Measurements from ENCODE around the gene APP.
"Not testable (repeated sequence)": the region's sequence is repeated elsewhere in the genome, so short reads cannot be mapped to it uniquely, and the experiment has no call there.

APP gene

DNA sequence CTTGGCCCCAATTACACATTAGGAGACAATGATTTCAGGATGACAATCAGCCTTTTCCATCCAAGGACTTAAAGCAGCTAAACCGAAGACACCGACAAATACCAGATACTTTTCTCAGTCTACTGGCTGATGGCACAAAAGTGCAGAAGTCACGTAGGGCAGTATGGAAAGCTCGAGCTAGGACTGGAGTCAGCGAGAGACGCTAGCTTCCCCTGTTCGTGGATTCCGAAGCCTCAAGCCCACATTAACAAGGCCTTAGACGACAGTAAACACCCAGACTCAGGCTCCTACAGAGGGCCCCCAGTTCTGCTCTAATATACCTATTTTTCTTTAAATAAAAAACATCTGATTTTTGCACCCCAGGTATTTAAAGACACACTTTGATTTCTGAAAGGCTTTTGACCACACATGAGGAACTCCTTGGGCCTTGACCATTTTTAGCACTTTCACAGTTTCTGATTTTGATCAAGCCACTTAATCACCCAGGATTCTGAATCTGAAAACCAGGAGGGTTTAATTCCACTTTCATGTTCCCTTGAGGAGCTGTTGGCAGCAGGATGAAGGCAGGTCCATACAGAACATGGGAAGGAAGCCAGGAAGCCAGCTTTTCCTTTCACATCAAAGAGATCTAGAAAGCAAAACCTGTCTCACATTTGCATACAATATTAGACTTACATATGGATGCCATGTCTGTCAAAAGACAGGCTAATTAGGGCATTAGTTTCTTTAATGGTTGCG lies 231.7 kb downstream of the APP start:
- DNase-seq (ENCODE audit: insufficient read length, low spot score) (no peak), FAIRE-seq (no peak)
- TF ChIP-seq POLR2A (IDR thresholded peaks at IDR 0.05; ENCODE audit: low read depth, low read length) (no peak), POLR2AphosphoS5 (IDR thresholded peaks at IDR 0.05; ENCODE audit: low read depth, low read length) (no peak), TAF1 (IDR thresholded peaks at IDR 0.05; ENCODE audit: low read depth, low read length) (no peak), PAX5 (IDR thresholded peaks at IDR 0.05; ENCODE audit: insufficient read depth, low read length, severe bottlenecking) (no peak), POU2F2 (IDR thresholded peaks at IDR 0.05; ENCODE audit: low read depth, low read length) (no peak), SPI1 (IDR thresholded peaks at IDR 0.05; ENCODE audit: low read depth, low read length) (no peak)

DNA sequence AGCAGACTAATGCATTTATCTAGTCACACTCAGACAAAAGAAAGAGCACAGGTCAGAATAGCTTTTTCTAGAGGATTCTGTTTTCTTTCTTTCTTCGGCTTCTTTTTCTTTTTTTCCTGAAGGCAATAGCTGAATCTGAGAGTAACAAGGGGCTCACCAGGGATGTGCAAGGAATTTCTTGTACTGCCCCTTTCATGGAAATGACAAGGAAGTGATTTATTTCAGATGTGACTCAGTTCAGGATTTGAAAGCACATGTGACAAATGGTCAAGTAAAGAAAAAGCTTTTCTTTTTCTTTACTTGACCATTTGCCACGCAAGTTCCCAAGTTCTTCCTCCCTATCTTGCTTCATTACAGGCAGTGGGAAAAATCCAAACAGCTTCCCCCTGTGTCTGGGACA lies 233.8 kb downstream of the APP start:
- no peak for DNase-seq (ENCODE audit: insufficient read length, low spot score)
- TF ChIP-seq POU2F2 (IDR thresholded peaks at IDR 0.05; ENCODE audit: low read depth, low read length) (no peak), POLR2AphosphoS5 (IDR thresholded peaks at IDR 0.05; ENCODE audit: low read depth, low read length) (no peak), SPI1 (IDR thresholded peaks at IDR 0.05; ENCODE audit: low read depth, low read length) (no peak), POLR2A (IDR thresholded peaks at IDR 0.05; ENCODE audit: low read depth, low read length) (no peak), TAF1 (IDR thresholded peaks at IDR 0.05; ENCODE audit: low read depth, low read length) (no peak), PAX5 (IDR thresholded peaks at IDR 0.05; ENCODE audit: insufficient read depth, low read length, severe bottlenecking) (no peak)

DNA sequence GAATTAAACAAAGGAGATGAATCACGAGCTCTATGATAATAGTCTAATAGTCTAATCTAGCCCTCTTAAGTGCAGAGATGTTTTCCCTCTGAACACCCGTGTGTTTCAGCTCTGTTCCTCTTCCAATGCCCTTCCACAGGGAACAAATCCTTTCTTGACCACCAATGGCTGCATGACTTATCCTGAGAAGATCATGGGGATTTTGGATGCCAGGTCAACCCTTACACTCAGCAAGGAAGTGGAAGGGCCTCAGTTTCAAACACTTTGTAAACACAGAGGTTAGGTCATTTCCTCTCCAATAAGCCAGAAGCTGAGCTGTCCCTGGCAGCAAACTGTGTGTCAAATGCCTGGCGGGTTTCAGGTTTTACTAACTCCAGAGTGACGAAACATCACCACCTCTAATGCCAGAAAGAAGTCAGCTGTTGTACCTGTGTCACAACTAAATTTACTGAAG lies 235.8 kb downstream of the APP start:
- FAIRE-seq: no peak
- no peak for TF ChIP-seq TAF1 (IDR thresholded peaks at IDR 0.05; ENCODE audit: low read depth, low read length)
- no peak for DNase-seq (ENCODE audit: insufficient read length, low spot score)

More for the DNA sequence above, 233.8 kb downstream of the APP start:
- no peak for FAIRE-seq

DNA sequence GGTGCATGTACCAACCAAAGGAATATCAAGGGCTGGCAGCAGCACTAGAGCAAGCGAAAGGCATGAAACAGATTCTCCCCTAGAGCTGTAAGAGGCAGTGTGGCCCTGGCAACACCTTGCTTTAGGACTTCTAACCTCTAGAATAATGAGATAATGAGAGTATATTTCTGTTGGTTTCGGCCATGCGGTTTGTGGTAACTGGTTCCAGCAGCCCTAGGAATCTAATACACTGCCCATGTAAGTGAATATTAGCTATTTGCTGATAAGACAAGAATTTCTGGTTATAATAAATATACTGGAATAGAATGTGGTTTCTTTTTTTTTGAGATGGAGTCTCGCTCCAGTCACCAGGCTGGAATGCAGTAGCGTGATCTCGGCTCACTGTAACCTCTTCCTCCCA lies 236.4 kb downstream of the APP start:
- no peak for FAIRE-seq
- no peak for DNase-seq (ENCODE audit: insufficient read length, low spot score)
- TF ChIP-seq SPI1 (IDR thresholded peaks at IDR 0.05; ENCODE audit: low read depth, low read length) (no peak), POU2F2 (IDR thresholded peaks at IDR 0.05; ENCODE audit: low read depth, low read length) (no peak), POLR2A (IDR thresholded peaks at IDR 0.05; ENCODE audit: low read depth, low read length) (no peak), PAX5 (IDR thresholded peaks at IDR 0.05; ENCODE audit: insufficient read depth, low read length, severe bottlenecking) (no peak), TAF1 (IDR thresholded peaks at IDR 0.05; ENCODE audit: low read depth, low read length) (no peak), POLR2AphosphoS5 (IDR thresholded peaks at IDR 0.05; ENCODE audit: low read depth, low read length) (no peak)

DNA sequence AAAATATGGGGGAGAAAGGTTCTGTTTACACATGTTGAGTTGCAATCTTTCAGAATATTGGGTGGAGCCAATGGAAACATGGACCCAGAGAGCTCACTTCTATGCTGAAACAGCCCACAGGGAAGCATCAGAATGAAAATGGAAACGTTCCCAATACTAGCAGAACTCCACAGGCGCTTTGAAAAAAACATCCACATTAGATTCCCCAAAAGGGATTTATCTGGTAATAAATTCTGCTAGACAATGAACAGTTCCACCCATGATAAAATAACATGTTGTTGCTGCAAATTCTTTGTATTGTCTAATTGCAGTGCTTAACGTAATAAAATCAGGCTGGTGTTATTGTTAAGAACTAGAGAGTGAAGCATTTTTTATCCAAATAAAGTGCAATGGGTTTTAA lies 238.8 kb downstream of the APP start:
- TF ChIP-seq TAF1 (IDR thresholded peaks at IDR 0.05; ENCODE audit: low read depth, low read length): no peak
- TF ChIP-seq POLR2AphosphoS5 (IDR thresholded peaks at IDR 0.05; ENCODE audit: low read depth, low read length): no peak
- no peak for TF ChIP-seq PAX5 (IDR thresholded peaks at IDR 0.05; ENCODE audit: insufficient read depth, low read length, severe bottlenecking)
- no peak for TF ChIP-seq POU2F2 (IDR thresholded peaks at IDR 0.05; ENCODE audit: low read depth, low read length)
- no peak for TF ChIP-seq POLR2A (IDR thresholded peaks at IDR 0.05; ENCODE audit: low read depth, low read length)
- TF ChIP-seq SPI1 (IDR thresholded peaks at IDR 0.05; ENCODE audit: low read depth, low read length): no peak
- no peak for DNase-seq (ENCODE audit: insufficient read length, low spot score)
- no peak for FAIRE-seq

DNA sequence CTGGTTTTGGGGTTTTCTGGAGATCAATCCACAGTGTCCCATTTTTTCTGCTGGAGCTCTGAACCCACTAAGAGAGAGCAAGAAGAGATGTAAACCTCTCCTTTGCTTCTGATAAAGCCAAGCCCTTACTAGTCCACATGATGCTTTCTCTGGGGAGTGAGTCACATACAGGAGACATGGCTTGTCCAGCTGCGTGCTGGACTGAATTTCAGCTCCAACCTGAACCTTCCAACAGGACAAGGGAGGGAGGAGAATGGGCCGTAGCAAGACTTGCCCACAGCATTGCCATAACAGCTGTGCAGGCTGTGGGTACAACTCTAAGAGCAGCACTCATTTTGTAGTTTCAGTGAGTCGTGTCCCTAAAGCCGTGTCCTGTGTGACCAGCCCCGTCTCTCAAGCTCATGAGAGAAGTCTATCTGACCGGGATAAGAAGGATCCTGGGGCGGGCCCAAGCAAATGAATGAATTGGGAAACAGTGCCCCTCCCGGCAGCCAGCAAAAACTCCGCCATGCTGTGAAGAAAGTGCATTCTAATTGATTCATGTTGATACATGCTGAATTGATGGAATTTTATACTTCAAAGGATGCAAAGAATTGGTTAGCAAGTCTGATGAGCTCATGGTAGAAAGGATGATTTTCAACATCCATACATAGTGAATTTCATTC lies 240.6 kb downstream of the APP start:
- no peak for FAIRE-seq
- DNase-seq (ENCODE audit: insufficient read length, low spot score): no peak
- TF ChIP-seq PAX5 (IDR thresholded peaks at IDR 0.05; ENCODE audit: insufficient read depth, low read length, severe bottlenecking) (no peak), POU2F2 (IDR thresholded peaks at IDR 0.05; ENCODE audit: low read depth, low read length) (no peak), TAF1 (IDR thresholded peaks at IDR 0.05; ENCODE audit: low read depth, low read length) (no peak), POLR2AphosphoS5 (IDR thresholded peaks at IDR 0.05; ENCODE audit: low read depth, low read length) (no peak), POLR2A (IDR thresholded peaks at IDR 0.05; ENCODE audit: low read depth, low read length) (no peak), SPI1 (IDR thresholded peaks at IDR 0.05; ENCODE audit: low read depth, low read length) (no peak)

DNA sequence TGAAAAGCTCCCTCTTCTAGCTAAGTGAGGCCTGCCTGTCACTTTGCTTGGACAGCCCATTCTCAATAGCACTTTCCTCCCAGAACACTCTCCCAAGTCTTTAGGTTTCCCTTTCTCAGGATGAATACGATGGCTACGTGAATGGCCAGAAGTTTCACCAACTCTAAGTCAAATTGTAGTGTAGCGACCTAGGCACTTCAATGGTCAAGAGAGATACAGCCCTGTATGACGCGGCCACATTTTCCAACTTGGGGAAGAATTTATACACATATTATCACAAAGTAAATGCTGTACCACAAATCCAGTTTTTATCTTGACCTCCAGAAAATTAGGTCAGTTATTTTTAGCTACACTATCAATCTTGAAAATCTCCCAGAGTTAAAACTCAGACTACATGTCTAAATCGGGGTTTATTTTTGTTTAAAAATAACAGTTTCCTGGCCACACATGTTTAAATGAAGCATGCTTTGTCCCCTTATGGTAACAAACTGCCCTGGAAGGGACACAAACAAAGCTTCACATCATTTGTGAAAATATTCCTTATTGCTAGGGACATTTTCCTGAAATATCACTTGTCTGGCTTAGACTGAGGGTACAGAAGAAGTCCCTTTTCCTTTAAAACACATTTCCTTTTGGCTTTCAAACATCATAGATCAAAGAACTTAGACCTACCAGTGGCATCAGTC lies 243.2 kb downstream of the APP start:
- DNase-seq (ENCODE audit: insufficient read length, low spot score) (no peak), FAIRE-seq (no peak)
- TF ChIP-seq POU2F2 (IDR thresholded peaks at IDR 0.05; ENCODE audit: low read depth, low read length) (no peak), PAX5 (IDR thresholded peaks at IDR 0.05; ENCODE audit: insufficient read depth, low read length, severe bottlenecking) (no peak), TAF1 (IDR thresholded peaks at IDR 0.05; ENCODE audit: low read depth, low read length) (no peak), SPI1 (IDR thresholded peaks at IDR 0.05; ENCODE audit: low read depth, low read length) (no peak), POLR2AphosphoS5 (IDR thresholded peaks at IDR 0.05; ENCODE audit: low read depth, low read length) (no peak), POLR2A (IDR thresholded peaks at IDR 0.05; ENCODE audit: low read depth, low read length) (no peak)

DNA sequence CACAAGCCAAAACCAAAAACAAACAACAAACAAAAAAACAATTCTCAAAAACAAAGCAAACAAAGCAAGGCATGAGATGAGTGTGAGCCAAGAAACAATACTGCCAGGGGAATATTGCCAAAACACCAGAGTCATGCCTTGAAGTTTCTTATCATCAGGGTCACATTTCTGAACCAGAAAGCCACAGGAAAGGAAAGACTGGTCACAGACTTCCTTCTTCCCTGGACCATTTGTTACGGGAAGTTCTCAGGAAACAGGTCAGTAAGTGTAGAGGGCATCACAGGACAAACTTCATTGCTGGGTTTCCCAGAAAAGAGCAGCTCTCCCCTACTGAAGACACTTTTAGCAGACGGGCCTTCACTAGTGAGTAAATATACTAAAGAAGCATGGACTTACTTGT lies 244.6 kb downstream of the APP start:
- DNase-seq (ENCODE audit: insufficient read length, low spot score): no peak
- TF ChIP-seq POU2F2 (IDR thresholded peaks at IDR 0.05; ENCODE audit: low read depth, low read length) (no peak), SPI1 (IDR thresholded peaks at IDR 0.05; ENCODE audit: low read depth, low read length) (no peak), PAX5 (IDR thresholded peaks at IDR 0.05; ENCODE audit: insufficient read depth, low read length, severe bottlenecking) (no peak), POLR2AphosphoS5 (IDR thresholded peaks at IDR 0.05; ENCODE audit: low read depth, low read length) (no peak), POLR2A (IDR thresholded peaks at IDR 0.05; ENCODE audit: low read depth, low read length) (no peak), TAF1 (IDR thresholded peaks at IDR 0.05; ENCODE audit: low read depth, low read length) (no peak)
- no peak for FAIRE-seq

DNA sequence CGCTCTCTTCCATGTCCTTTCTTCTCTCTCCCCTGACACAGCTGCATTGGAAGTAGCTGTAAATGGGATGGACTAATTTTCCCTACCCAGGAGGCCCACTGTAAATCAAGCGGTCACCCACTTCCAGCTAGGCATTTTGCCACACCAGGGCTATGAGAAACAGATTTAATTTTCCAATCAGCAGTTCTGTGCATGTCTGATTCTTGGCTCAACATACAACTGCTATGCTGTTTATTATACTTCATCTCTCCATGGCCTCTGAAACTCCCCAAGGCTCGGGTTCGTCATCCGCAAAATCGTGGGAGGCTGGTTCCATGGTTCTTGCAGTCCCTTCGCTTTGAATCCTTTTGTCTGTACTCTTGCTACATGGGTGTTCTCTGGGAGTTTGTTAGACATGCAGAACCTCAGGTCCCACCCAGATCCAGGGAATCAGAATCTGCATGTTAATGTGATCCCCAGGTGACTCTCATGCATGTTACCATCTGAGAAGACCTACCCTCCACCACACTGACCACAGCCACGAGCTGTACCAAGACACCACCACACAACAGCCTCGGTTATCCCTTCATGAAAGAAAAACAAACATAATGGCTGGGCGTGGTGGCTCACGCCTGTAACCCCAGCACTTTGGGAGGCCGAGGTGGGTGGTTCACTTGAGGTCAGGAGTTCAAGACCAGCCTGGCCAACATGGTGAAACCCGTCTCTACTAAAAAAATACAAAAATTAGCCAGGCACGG lies 245.3 kb downstream of the APP start:
- DNase-seq (ENCODE audit: insufficient read length, low spot score): no peak
- no peak for FAIRE-seq
- TF ChIP-seq TAF1 (IDR thresholded peaks at IDR 0.05; ENCODE audit: low read depth, low read length) (no peak), PAX5 (IDR thresholded peaks at IDR 0.05; ENCODE audit: insufficient read depth, low read length, severe bottlenecking) (no peak), SPI1 (IDR thresholded peaks at IDR 0.05; ENCODE audit: low read depth, low read length) (no peak), POLR2A (IDR thresholded peaks at IDR 0.05; ENCODE audit: low read depth, low read length) (no peak), POLR2AphosphoS5 (IDR thresholded peaks at IDR 0.05; ENCODE audit: low read depth, low read length) (no peak), POU2F2 (IDR thresholded peaks at IDR 0.05; ENCODE audit: low read depth, low read length) (no peak)

DNA sequence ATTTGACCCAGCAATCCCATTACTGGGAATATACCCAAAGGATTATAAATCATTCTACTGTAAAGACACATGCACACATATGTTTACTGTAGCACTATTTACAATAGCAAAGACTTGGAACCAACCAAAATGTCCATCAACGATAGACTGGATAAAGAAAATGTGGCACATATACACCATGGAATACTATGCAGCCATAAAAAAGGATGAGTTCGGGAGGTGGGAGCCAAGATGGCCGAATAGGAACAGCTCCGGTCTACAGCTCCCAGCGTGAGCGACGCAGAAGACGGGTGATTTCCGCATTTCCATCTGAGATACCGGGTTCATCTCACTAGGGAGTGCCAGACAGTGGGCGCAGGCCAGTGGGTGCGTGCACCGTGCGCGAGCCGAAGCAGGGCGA lies 252.4 kb downstream of the APP start:
- not testable (repeated sequence) for DNase-seq (ENCODE audit: insufficient read length, low spot score); FAIRE-seq

All from GM12891 (cell line).